HCT116 (cell line): ENCODE data around the gene COPE. TPM values are rescaled to one million over a fixed set of nuclear protein-coding genes. Genes with fewer than 3 reads are reported as not detected.

Experiments used
- ATAC-seq: fragments of 200-7000 bp; cut with Tn5 transposase; 2 replicates; pipeline ENCODE4 v1.9.1; 2020; ENCODE audit warnings: mild to moderate bottlenecking, moderate library complexity
- BruUV-seq: library from RNA; stranded (reverse); fragments of 400-500 nt; replicated peaks from 2 replicates; lab custom pipeline; 2021; lab: Mats Ljungman, UMichigan
- CTCF ChIA-PET: fragments of 300-600 bp; sonication (Branson Sonifier 250); formaldehyde crosslinking; loops from one replicate; lab custom pipeline; 2021; ENCODE audit warnings: antibody characterized with exemption; lab: Charles Lee
- POLR2A ChIA-PET: fragments of 300-600, 350-600 bp; sonication (Branson Sonifier 250); formaldehyde crosslinking; loops from one replicate; lab custom pipeline; 2021; ENCODE audit warnings: antibody characterized with exemption; lab: Charles Lee
- RAD21 ChIA-PET, 2 experiments: fragments of 300-600 bp; sonication (Branson Sonifier 250); formaldehyde crosslinking; loops; one replicate each; lab custom pipeline; 2023; ENCODE audit warnings: low total read pairs in 2 of 2; ENCODE audit not compliant: uncharacterized antibody in 2 of 2, unreplicated experiment in 2 of 2, low non-redundant PET in 1 of 2; lab: Charles Lee
- DNase-seq: peaks from one replicate; pipeline ENCODE4 v3.0.0-alpha.2; 2010; ENCODE audit warnings: low read depth, low spot score
- H2AFZ ChIP-seq: fragments of 200-600 bp; shearing (Covaris generic), sonication (generic); 2 replicates; pipeline ENCODE4 v1.6.1; 2017; ENCODE audit warnings: low read depth, mixed run types, mixed read lengths, antibody characterized with exemption, low read length; ENCODE audit not compliant: poor library complexity, severe bottlenecking
- H3K27ac ChIP-seq: 2 replicates; pipeline ENCODE4 v1.5.1; 2012; ENCODE audit warnings: low read depth, low read length
- H3K27me3 ChIP-seq: fragments of 200-600 bp; sonication (generic); 2 replicates; pipeline ENCODE4 v1.6.1; 2016; ENCODE audit warnings: mixed run types, low read length, mixed read lengths; ENCODE audit not compliant: insufficient read depth
- H3K36me3 ChIP-seq, 2 experiments: fragments of 200-500 bp in 1 of 2; fragments of 200-600 bp in 1 of 2; sonication (Bioruptor generic) in 1 of 2; sonication (generic) in 1 of 2; 2 replicates each; pipeline versions ENCODE4 v1.5.1 to v1.6.1; 2014 to 2016; ENCODE audit warnings: low read length in 2 of 2, inconsistent platforms in 1 of 2, mixed read lengths in 1 of 2, mixed run types in 1 of 2; ENCODE audit not compliant: insufficient read depth in 2 of 2, control insufficient read depth in 1 of 2
- H3K4me1 ChIP-seq, 2 experiments: fragments of 200-600 bp in 1 of 2; sonication (generic) in 1 of 2; 2 replicates each; pipeline versions ENCODE4 v1.5.1 to v1.6.1; 2012 to 2017; ENCODE audit warnings: low read length in 2 of 2, inconsistent platforms in 1 of 2, mild to moderate bottlenecking in 1 of 2, mixed read lengths in 1 of 2, mixed run types in 1 of 2, moderate library complexity in 1 of 2; ENCODE audit not compliant: insufficient read depth in 2 of 2, control insufficient read depth in 1 of 2
- H3K4me2 ChIP-seq: fragments of 200-600 bp; sonication (generic); 2 replicates; pipeline ENCODE4 v1.6.1; 2017; ENCODE audit warnings: mixed run types, low read length, mixed read lengths
- H3K4me3 ChIP-seq, 2 experiments: fragments of 200-600 bp in 1 of 2; sonication (generic) in 1 of 2; replicated peaks in 1 of 2; 2 replicates each; pipeline ENCODE4 v1.5.1; 2011 to 2016; ENCODE audit warnings: low read length in 2 of 2, control low read depth in 1 of 2, low read depth in 1 of 2, mild to moderate bottlenecking in 1 of 2, mixed read lengths in 1 of 2, mixed run types in 1 of 2
- H3K79me2 ChIP-seq: fragments of 200-600 bp; sonication (generic); 2 replicates; pipeline ENCODE4 v1.6.1; 2017; ENCODE audit warnings: mild to moderate bottlenecking, mixed run types, low read length, moderate library complexity, mixed read lengths; ENCODE audit not compliant: insufficient read depth
- H3K9ac ChIP-seq: fragments of 200-600 bp; sonication (generic); 2 replicates; pipeline ENCODE4 v1.6.1; 2016; ENCODE audit warnings: low read length, mixed read lengths
- H3K9me2 ChIP-seq: fragments of 200-600 bp; sonication (generic), shearing (Covaris generic); 2 replicates; pipeline ENCODE4 v1.6.1; 2017; ENCODE audit warnings: mixed run types, mild to moderate bottlenecking, moderate library complexity; ENCODE audit not compliant: insufficient read depth
- H3K9me3 ChIP-seq, 2 experiments: fragments of 200-500 bp in 1 of 2; fragments of 200-600 bp in 1 of 2; sonication (Bioruptor generic) in 1 of 2; sonication (generic) in 1 of 2; 2 replicates each; pipeline ENCODE4 v1.6.1; 2014 to 2017; ENCODE audit warnings: low read length in 2 of 2, mixed read lengths in 2 of 2, inconsistent platforms in 1 of 2, low read depth in 1 of 2, mild to moderate bottlenecking in 1 of 2, mixed run types in 1 of 2, moderate library complexity in 1 of 2; ENCODE audit not compliant: control insufficient read depth in 1 of 2, insufficient read depth in 1 of 2
- H4K20me1 ChIP-seq: fragments of 200-600 bp; sonication (generic), shearing (Covaris generic); 2 replicates; pipeline ENCODE4 v1.6.1; 2017; ENCODE audit warnings: mixed run types, mild to moderate bottlenecking, moderate library complexity; ENCODE audit not compliant: insufficient read depth
- CEBPB ChIP-seq: IDR thresholded peaks from 2 replicates; pipeline ENCODE4 v1.6.1; 2012; ENCODE audit warnings: low read depth
- EGR1 ChIP-seq: IDR thresholded peaks from 2 replicates; pipeline ENCODE4 v1.6.1; 2012; ENCODE audit warnings: low read depth
- ELF1 ChIP-seq: IDR thresholded peaks from 2 replicates; pipeline ENCODE4 v1.6.1; 2012; ENCODE audit warnings: low read depth, borderline replicate concordance
- EZH2 ChIP-seq: fragments of 200-600 bp; sonication (generic); IDR thresholded peaks from 2 replicates; pipeline ENCODE4 v1.6.1; 2017; ENCODE audit warnings: antibody characterized with exemption, mixed run types
- EZH2phosphoT487 ChIP-seq: fragments of 200-600 bp; IDR thresholded peaks from 2 replicates; pipeline ENCODE4 v1.6.1; 2018; ENCODE audit warnings: antibody characterized with exemption, borderline replicate concordance
- FOSL1 ChIP-seq: IDR thresholded peaks from 2 replicates; pipeline ENCODE4 v1.6.1; 2012; ENCODE audit warnings: low read depth
- JUND ChIP-seq: IDR thresholded peaks from 2 replicates; pipeline ENCODE4 v1.6.1; 2012
- POLR2A ChIP-seq: IDR thresholded peaks from 2 replicates; pipeline ENCODE4 v1.7.0; 2011; ENCODE audit warnings: borderline replicate concordance; ENCODE audit not compliant: insufficient read depth, insufficient read length; ENCODE audit errors: extremely low read depth
- POLR2AphosphoS5 ChIP-seq: IDR thresholded peaks from 2 replicates; pipeline ENCODE4 v1.6.1; 2011; ENCODE audit warnings: mild to moderate bottlenecking, low read depth, low read length, moderate library complexity
- RAD21 ChIP-seq: IDR thresholded peaks from 2 replicates; pipeline ENCODE4 v1.6.1; 2012; ENCODE audit warnings: low read depth, mild to moderate bottlenecking
- SIN3A ChIP-seq: IDR thresholded peaks from 2 replicates; pipeline ENCODE4 v1.6.1; 2012; ENCODE audit warnings: low read depth
- SP1 ChIP-seq: IDR thresholded peaks from 2 replicates; pipeline ENCODE4 v1.6.1; 2012; ENCODE audit warnings: low read depth
- SRF ChIP-seq: IDR thresholded peaks from 2 replicates; pipeline ENCODE4 v1.6.1; 2012; ENCODE audit warnings: low read depth
- YY1 ChIP-seq: IDR thresholded peaks from 2 replicates; pipeline ENCODE4 v1.6.1; 2011; ENCODE audit warnings: low read length, low read depth, moderate library complexity, mild to moderate bottlenecking; ENCODE audit not compliant: insufficient replicate concordance; ENCODE audit errors: extremely low read depth
- ZFX ChIP-seq: fragments of 450-650 bp; IDR thresholded peaks from 2 replicates; pipeline ENCODE4 v1.6.1; 2017
- ZNF274 ChIP-seq: fragments of 200-500 bp; sonication (Bioruptor generic); IDR thresholded peaks from 2 replicates; pipeline ENCODE4 v1.6.1; 2014; ENCODE audit warnings: mild to moderate bottlenecking, low read depth, low read length, inconsistent platforms
- intact Hi-C: fragments of 100-400 bp; cut with micrococcal nuclease; formaldehyde crosslinking; loops from 2 replicates; pipeline ENCODE4 v1.10.0; 2022
- total RNA-seq: library from RNA; stranded (reverse); gene quantifications from one replicate; pipeline ENCODE4 v1.2.1, GENCODE V29; 2021; ENCODE audit not compliant: unreplicated experiment
- TF ChIP-seq, protein P1 (sequence below): IDR thresholded peaks from 2 replicates; pipeline ENCODE4 v1.6.1; 2012

The COPE gene
- total RNA-seq, 1 experiment from 2014 or later, result 263 TPM

- TF ChIP-seq EGR1, result no peak
- TF ChIP-seq RAD21, result no peak
- no peak for TF ChIP-seq ZFX
- no peak for TF ChIP-seq SIN3A
- no peak for TF ChIP-seq EZH2
- TF ChIP-seq FOSL1, result no peak
- TF ChIP-seq, protein P1, sequence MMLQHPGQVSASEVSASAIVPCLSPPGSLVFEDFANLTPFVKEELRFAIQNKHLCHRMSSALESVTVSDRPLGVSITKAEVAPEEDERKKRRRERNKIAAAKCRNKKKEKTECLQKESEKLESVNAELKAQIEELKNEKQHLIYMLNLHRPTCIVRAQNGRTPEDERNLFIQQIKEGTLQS, result no peak
- TF ChIP-seq ELF1, result no peak
- no peak for TF ChIP-seq YY1
- no peak for TF ChIP-seq CEBPB
- TF ChIP-seq JUND, result no peak
- TF ChIP-seq SP1, result no peak
- TF ChIP-seq SRF, result no peak
- TF ChIP-seq EZH2phosphoT487, result no peak
- TF ChIP-seq POLR2A, result no peak
- no peak for TF ChIP-seq ZNF274
- TF ChIP-seq POLR2AphosphoS5, result no peak
- TF ChIP-seq, all 23 proteins: peak for 0
- Histone ChIP-seq H2AFZ (no peak overlapping the region), H3K4me3 (no peak overlapping the region), H3K27me3 (no peaks in the 10 kb centered on the region), H3K79me2 (no peaks in the 10 kb centered on the region), H3K4me2 (no peak overlapping the region), H3K27ac (no peak overlapping the region), H3K9me2 (no peaks in the 10 kb centered on the region), H3K36me3 (peaks cover 0 to 9% of the 10 kb centered on the region in 2 experiments; a peak in 3 of 4 replicates), H4K20me1 (no peaks in the 10 kb centered on the region), H3K4me1 (no peaks in the 10 kb centered on the region), H3K9me3 (no peaks in the 10 kb centered on the region), H3K9ac (no peak overlapping the region)
- BruUV-seq, result no TSS peak
- RAD21 ChIA-PET, result no interaction called here
- CTCF ChIA-PET, result no interaction called here
- ATAC-seq, result no peak
- no peak for DNase-seq
- POLR2A ChIA-PET, result no interaction called here
- intact Hi-C loops, result no loop called here
Measured at GRCh38 chr19:18904334-18905057, 14.7 kb downstream of the COPE start.
